Endothelial cell of umbilical vein (primary cell): ENCODE data around the gene NDUFAF2. TPM values are rescaled to one million over a fixed set of nuclear protein-coding genes. Genes with fewer than 3 reads are reported as not detected.

ENCODE experiments used
- BruUV-seq: library from RNA; stranded (reverse); fragments of 400-500 nt; replicated peaks from 2 replicates; lab custom pipeline; 2021; lab: Mats Ljungman, UMichigan
- CTCF ChIA-PET: fragments of 300-600, 350-600 bp; sonication (Branson Sonifier 250); formaldehyde crosslinking; loops from one replicate; lab custom pipeline; 2021; ENCODE audit warnings: antibody characterized with exemption, inconsistent platforms; lab: Charles Lee
- POLR2A ChIA-PET: fragments of 300-600, 350-600 bp; sonication (Branson Sonifier 250); formaldehyde crosslinking; loops from one replicate; lab custom pipeline; 2021; ENCODE audit warnings: antibody characterized with exemption, inconsistent platforms; lab: Charles Lee
- DNase-seq: peaks from one replicate; pipeline ENCODE4 v3.0.0-alpha.2; 2011; ENCODE audit warnings: low read depth, low spot score
- FAIRE-seq: peaks from 2 replicates; lab custom pipeline; 2011; peaks lifted over from hg19 to GRCh38; lab: Jason Lieb, UNC
- H2AFZ ChIP-seq: 2 replicates; pipeline ENCODE4 v1.6.0; 2012; ENCODE audit warnings: low read depth, low read length, control low read depth, inconsistent platforms
- H3K27ac ChIP-seq: 2 replicates; pipeline ENCODE4 v1.5.1; 2011; ENCODE audit warnings: low read depth, mild to moderate bottlenecking, control low read depth, low read length, moderate library complexity; ENCODE audit not compliant: insufficient read depth
- H3K27me3 ChIP-seq, 2 experiments: 2 replicates each; pipeline versions ENCODE4 v1.6.0 to v1.6.1; 2011; ENCODE audit warnings: low read length in 2 of 2, mixed read lengths in 1 of 2; ENCODE audit not compliant: control insufficient read depth in 2 of 2, insufficient read depth in 2 of 2
- H3K36me3 ChIP-seq, 2 experiments: 2 replicates in 1 of 2; 3 replicates in 1 of 2; pipeline ENCODE4 v1.5.1; 2011; ENCODE audit warnings: low read length in 2 of 2, mild to moderate bottlenecking in 1 of 2, moderate library complexity in 1 of 2; ENCODE audit not compliant: control insufficient read depth in 2 of 2, insufficient read depth in 2 of 2; ENCODE audit errors: extremely low read depth in 1 of 2
- H3K4me1 ChIP-seq: 3 replicates; pipeline ENCODE4 v1.5.1; 2011; ENCODE audit warnings: mild to moderate bottlenecking, low read length; ENCODE audit not compliant: control insufficient read depth, insufficient read depth; ENCODE audit errors: extremely low read depth
- H3K4me2 ChIP-seq: 2 replicates; pipeline ENCODE4 v1.6.1; 2011; ENCODE audit warnings: low read length, control low read depth, mixed read lengths; ENCODE audit not compliant: insufficient read depth
- H3K4me3 ChIP-seq, 3 experiments: fragments of 200-600 bp in 1 of 3; sonication (generic), shearing (Covaris generic) in 1 of 3; replicated peaks in 1 of 3; 2 replicates each; pipeline ENCODE4 v1.5.1; 2011 to 2016; ENCODE audit warnings: control low read depth in 3 of 3, low read length in 3 of 3, mild to moderate bottlenecking in 2 of 3, inconsistent platforms in 1 of 3, low read depth in 1 of 3, moderate library complexity in 1 of 3; ENCODE audit not compliant: insufficient read depth in 1 of 3
- H3K79me2 ChIP-seq: 2 replicates; pipeline ENCODE4 v1.6.0; 2012; ENCODE audit warnings: low read length, inconsistent platforms; ENCODE audit not compliant: control insufficient read depth, insufficient read depth
- H3K9ac ChIP-seq: replicated peaks from 2 replicates; pipeline ENCODE3; 2011; ENCODE audit warnings: low read length, control low read depth; ENCODE audit not compliant: insufficient read depth; ENCODE audit errors: extremely low read depth
- H3K9me1 ChIP-seq: replicated peaks from 3 replicates; pipeline ENCODE4 v1.6.0; 2011; ENCODE audit warnings: mild to moderate bottlenecking, low read length; ENCODE audit not compliant: control insufficient read depth, insufficient read depth; ENCODE audit errors: extremely low read depth
- H3K9me3 ChIP-seq: replicated peaks from 2 replicates; pipeline ENCODE4 v1.5.1; 2012; ENCODE audit warnings: low read length, inconsistent platforms; ENCODE audit not compliant: control insufficient read depth, insufficient read depth
- H4K20me1 ChIP-seq: replicated peaks from 2 replicates; pipeline ENCODE3; 2011; ENCODE audit warnings: mild to moderate bottlenecking, low read length; ENCODE audit not compliant: control insufficient read depth, insufficient read depth; ENCODE audit errors: extremely low read depth
- CTCF ChIP-seq, 2 donors: IDR thresholded peaks; 1 replicate in 1 of 2; 2 replicates in 1 of 2; pipeline ENCODE4 v1.5.1; 2011; ENCODE audit warnings: low read length in 2 of 2, mild to moderate bottlenecking in 2 of 2, moderate library complexity in 2 of 2, control low read depth in 1 of 2, inconsistent platforms in 1 of 2, low read depth in 1 of 2; ENCODE audit not compliant: insufficient read depth in 1 of 2; ENCODE audit errors: extremely low read depth in 1 of 2
- EZH2 ChIP-seq: IDR thresholded peaks from 2 replicates; pipeline ENCODE4 v1.6.1; 2012; ENCODE audit warnings: borderline replicate concordance, low read depth, mild to moderate bottlenecking, moderate library complexity, low read length, inconsistent platforms; ENCODE audit not compliant: severe bottlenecking
- FOS ChIP-seq: IDR thresholded peaks from 2 replicates; pipeline ENCODE4 v1.6.1; 2011; ENCODE audit warnings: mild to moderate bottlenecking, low read length, moderate library complexity, borderline replicate concordance; ENCODE audit not compliant: insufficient read depth
- GATA2 ChIP-seq: IDR thresholded peaks from 2 replicates; pipeline ENCODE4 v1.7.0; 2011; ENCODE audit warnings: low read depth, mild to moderate bottlenecking, moderate library complexity, mixed read lengths, low read length; ENCODE audit not compliant: insufficient read length, insufficient read depth
- JUN ChIP-seq: IDR thresholded peaks from 2 replicates; pipeline ENCODE4 v1.6.1; 2011; ENCODE audit warnings: borderline replicate concordance, low read depth; ENCODE audit not compliant: insufficient read length, insufficient read depth
- MAX ChIP-seq: IDR thresholded peaks from 2 replicates; pipeline ENCODE4 v1.6.1; 2011; ENCODE audit not compliant: insufficient read depth, insufficient read length
- MYC ChIP-seq: IDR thresholded peaks from one replicate; pipeline ENCODE4 v1.6.1; 2011; ENCODE audit warnings: mild to moderate bottlenecking, low read depth, low read length
- POLR2A ChIP-seq: IDR thresholded peaks from 2 replicates; pipeline ENCODE4 v1.6.1; 2012; ENCODE audit warnings: low read depth, mild to moderate bottlenecking, control low read depth, low read length
- POLR2AphosphoS5 ChIP-seq: IDR thresholded peaks from 2 replicates; pipeline ENCODE4 v1.6.1; 2012; ENCODE audit warnings: low read depth, mild to moderate bottlenecking, control low read depth, low read length, moderate library complexity; ENCODE audit not compliant: insufficient read depth
- dilution Hi-C: fragments of 300-500 bp; cut with MboI; formaldehyde crosslinking; loops from one replicate; pipeline ENCODE4 v1.15.0; 2019; ENCODE audit warnings: low sequenced_read_pairs; ENCODE audit not compliant: extremely low pct_ligation_motif_present
- intact Hi-C: fragments of 100-400 bp; cut with micrococcal nuclease; formaldehyde crosslinking; loops from one replicate; pipeline ENCODE4 v1.10.0; 2022
- polyA plus RNA-seq, 4 experiments: library from polyadenylated mRNA; depleted of rRNA in 3 of 4; stranded (reverse) in 3 of 4; unstranded in 1 of 4; fragments of >200 nt; gene quantifications; 2 replicates each; pipeline versions ENCODE4 v1.2.1 to v1.2.3, GENCODE V29; 2011 to 2012; ENCODE audit warnings: missing spikeins in 1 of 4
- total RNA-seq: library from RNA; stranded (reverse); gene quantifications from 2 replicates; pipeline ENCODE4 v1.2.3, GENCODE V29; 2021

Gene NDUFAF2
- total and polyA plus RNA-seq, 2 donors (not counting 3 experiments of a cell fraction or from before 2014, with no cell fraction given), result 10.7 to 39.9 TPM

GRCh38 chr5:60903356-60903755 is 41.6 kb upstream of the NDUFAF2 start:
- ChIA-PET CTCF (interaction anchor here (0.7 kb wide), 1 partner anchor 11 kb away, joined by 3 read pairs; no protein-coding TSS in a partner anchor), POLR2A (no interaction called here)
- no peaks in the 10 kb centered on the region for H3K36me3 ChIP-seq
- H3K9ac ChIP-seq, result no peak overlapping the region
- dilution Hi-C loops (no loop called here), intact Hi-C loops (no loop called here)
- H3K27ac ChIP-seq, result no peak overlapping the region
- no peak overlapping the region for H2AFZ ChIP-seq
- FAIRE-seq (no peak), DNase-seq (no peak)
- no peaks in the 10 kb centered on the region for H4K20me1 ChIP-seq
- H3K4me2 ChIP-seq, result no peak overlapping the region
- no TSS peak for BruUV-seq
- H3K9me1 ChIP-seq, result no peaks in the 10 kb centered on the region
- no peaks in the 10 kb centered on the region for H3K9me3 ChIP-seq
- H3K4me1 ChIP-seq, result no peaks in the 10 kb centered on the region
- no peaks in the 10 kb centered on the region for H3K79me2 ChIP-seq
- H3K4me3 ChIP-seq, result no peak overlapping the region
- TF ChIP-seq JUN, result no peak
- TF ChIP-seq MAX, result no peak
- TF ChIP-seq MYC, result no peak
- no peak for TF ChIP-seq EZH2
- TF ChIP-seq FOS, result no peak
- TF ChIP-seq POLR2A, result no peak
- TF ChIP-seq CTCF (IDR thresholded peaks at IDR 0.05; ENCODE audit: extremely low read depth in 1 of 2, insufficient read depth in 1 of 2, low read depth in 1 of 2, low read length in 2 of 2), result no peak
- no peak for TF ChIP-seq GATA2
- TF ChIP-seq POLR2AphosphoS5, result no peak
- H3K27me3 ChIP-seq, result no peaks in the 10 kb centered on the region
